Vagina (tissue), 2 donors: ENCODE measurements around the gene KLK4.

Experiments used
- CTCF ChIP-seq, 3 experiments: fragments of 450-650 bp in 2 of 3; fragments of 200-600 bp in 1 of 3; sonication (generic) in 1 of 3; IDR thresholded peaks; one replicate each; pipeline ENCODE4 v1.5.1; 2017 to 2019; ENCODE audit warnings: antibody characterized with exemption in 3 of 3, mild to moderate bottlenecking in 2 of 3, moderate library complexity in 2 of 3
- POLR2A ChIP-seq, 2 donors: fragments of 450-650 bp; IDR thresholded peaks; one replicate each; pipeline ENCODE4 v1.6.1; 2017; ENCODE audit warnings: antibody characterized with exemption in 2 of 2, mild to moderate bottlenecking in 2 of 2, moderate library complexity in 2 of 2

- TF ChIP-seq POLR2A (IDR thresholded peaks at IDR 0.05) (no peak), CTCF (IDR thresholded peaks at IDR 0.05) (no peak)
Observed at GRCh38 chr19:50891253-50891625, 20.0 kb downstream of the KLK4 start.
